Fibroblast of skin of left quadriceps (primary cell): ENCODE results near the gene ULBP1.
"Not testable (repeated sequence)": the region's sequence is repeated elsewhere in the genome, so short reads cannot be mapped to it uniquely, and the experiment has no call there.

Experiments used
- DNase-seq, 2 experiments: peaks; one replicate each; pipeline ENCODE4 v3.0.0-alpha.2; 2013; ENCODE audit warnings: low read depth in 2 of 2

Gene ULBP1

GRCh38 chr6:149953390-149953789, 10.4 kb upstream of the ULBP1 start:
- DNase-seq, result not testable (repeated sequence)

GRCh38 chr6:149953934-149954327, 9.8 kb upstream of the ULBP1 start:
- not testable (repeated sequence) for DNase-seq

- DNase-seq, result not testable (repeated sequence)
These were observed 9.3 kb upstream of the ULBP1 start for GRCh38 chr6:149954328-149954983.

GRCh38 chr6:149954984-149955653, 8.6 kb upstream of the ULBP1 start:
- not testable (repeated sequence) for DNase-seq

GRCh38 chr6:149955654-149956317, 8.0 kb upstream of the ULBP1 start:
- not testable (repeated sequence) for DNase-seq

- DNase-seq, result not testable (repeated sequence)
These were observed 5.6 kb upstream of the ULBP1 start for GRCh38 chr6:149958124-149958523.

- DNase-seq, result not testable (repeated sequence)
These were observed 3.9 kb upstream of the ULBP1 start for GRCh38 chr6:149959806-149960205.

- DNase-seq, result no peak
These were observed 3.3 kb upstream of the ULBP1 start for GRCh38 chr6:149960488-149960887.

GRCh38 chr6:149961728-149962425, 1.9 kb upstream of the ULBP1 start:
- DNase-seq, result no peak

- DNase-seq, result no peak
These were observed 1.1 kb upstream of the ULBP1 start for GRCh38 chr6:149962461-149963211.

- peak; percentile 26 to 32 for DNase-seq
These were observed 606 bp upstream of the ULBP1 start for GRCh38 chr6:149963212-149963461.

GRCh38 chr6:149964308-149965193, 808 bp downstream of the ULBP1 start:
- DNase-seq, result no peak

- no peak for DNase-seq
These were observed 1.7 kb downstream of the ULBP1 start for GRCh38 chr6:149965194-149966020.

- DNase-seq, result not testable (repeated sequence)
These were observed 2.6 kb downstream of the ULBP1 start for GRCh38 chr6:149966319-149966718.

- no peak for DNase-seq
These were observed 3.8 kb downstream of the ULBP1 start for GRCh38 chr6:149967591-149967990.

- not testable (repeated sequence) for DNase-seq
These were observed 4.3 kb downstream of the ULBP1 start for GRCh38 chr6:149967999-149968398.

GRCh38 chr6:149968909-149969308, 5.2 kb downstream of the ULBP1 start:
- not testable (repeated sequence) for DNase-seq

- no peak for DNase-seq
These were observed 5.9 kb downstream of the ULBP1 start for GRCh38 chr6:149969635-149970034.

- not testable (repeated sequence) for DNase-seq
These were observed 10.7 kb downstream of the ULBP1 start for GRCh38 chr6:149974394-149974793.

- DNase-seq, result no peak
These were observed 11.1 kb downstream of the ULBP1 start for GRCh38 chr6:149974825-149975224.
